DMS79 (cell line): ENCODE data around the gene MCL1.
"Not testable (repeated sequence)": the region's sequence is repeated elsewhere in the genome, so short reads cannot be mapped to it uniquely, and the experiment has no call there.

Experiments
- DNase-seq: peaks from one replicate; lab custom pipeline; 2025; lab: John Stamatoyannopoulos, UW

Gene MCL1

GRCh38 chr1:150579110-150579944 is at the start of gene MCL1:
Gene MCL1, minus strand, starts transcription at chr1:150579610. Its CDS starts 80 bp downstream, at chr1:150579530.
- DNase-seq = peak; percentile 91

GRCh38 chr1:150628766-150629114 is 49.3 kb upstream of the MCL1 start:
- no peak for DNase-seq

GRCh38 chr1:150627826-150628410 is 48.5 kb upstream of the MCL1 start:
- DNase-seq = no peak

GRCh38 chr1:150626150-150626549 is 46.7 kb upstream of the MCL1 start:
- no peak for DNase-seq

GRCh38 chr1:150624546-150624945 is 45.1 kb upstream of the MCL1 start:
- DNase-seq = not testable (repeated sequence)

GRCh38 chr1:150624134-150624533 is 44.7 kb upstream of the MCL1 start:
- not testable (repeated sequence) for DNase-seq

- DNase-seq = no peak
Observed at GRCh38 chr1:150622303-150622975, 43.0 kb upstream of the MCL1 start.

GRCh38 chr1:150621497-150622302 is 42.3 kb upstream of the MCL1 start:
- DNase-seq = no peak

GRCh38 chr1:150620919-150621318 is 41.5 kb upstream of the MCL1 start:
- DNase-seq = no peak

- no peak for DNase-seq
Observed at GRCh38 chr1:150619576-150620509, 40.4 kb upstream of the MCL1 start.

GRCh38 chr1:150615346-150616201 is 36.2 kb upstream of the MCL1 start:
- no peak for DNase-seq

GRCh38 chr1:150613061-150613920 is 33.9 kb upstream of the MCL1 start:
- DNase-seq = no peak

GRCh38 chr1:150612014-150612345 is 32.6 kb upstream of the MCL1 start:
- no peak for DNase-seq

- DNase-seq = no peak
Observed at GRCh38 chr1:150610576-150610975, 31.2 kb upstream of the MCL1 start.

GRCh38 chr1:150609732-150610131 is 30.3 kb upstream of the MCL1 start:
- no peak for DNase-seq

GRCh38 chr1:150606463-150607142 is 27.2 kb upstream of the MCL1 start:
- DNase-seq = no peak

GRCh38 chr1:150605451-150605731 is 26.0 kb upstream of the MCL1 start:
- DNase-seq = not testable (repeated sequence)

GRCh38 chr1:150604226-150604588 is 24.8 kb upstream of the MCL1 start:
- no peak for DNase-seq

GRCh38 chr1:150603711-150604110 is 24.3 kb upstream of the MCL1 start:
- no peak for DNase-seq
